ENCODE measurements around the gene RAI1.

The RAI1 gene

GRCh38 chr17:17788967-17789366 is 107.7 kb downstream of the RAI1 start:
- no peak for DNase-seq

GRCh38 chr17:17789410-17789809 is 108.2 kb downstream of the RAI1 start:
- no peak for DNase-seq

GRCh38 chr17:17789828-17790636 is 108.8 kb downstream of the RAI1 start:
- DNase-seq, result no peak

GRCh38 chr17:17790637-17791464 is 109.6 kb downstream of the RAI1 start:
- DNase-seq, result no peak

GRCh38 chr17:17792037-17792550 is 110.8 kb downstream of the RAI1 start:
- no peak for DNase-seq

GRCh38 chr17:17792551-17793377 is 111.5 kb downstream of the RAI1 start:
- peak; percentile 42 for DNase-seq

- no peak for DNase-seq
These were observed 112.3 kb downstream of the RAI1 start for GRCh38 chr17:17793378-17794214.

GRCh38 chr17:17794382-17794781 is 113.1 kb downstream of the RAI1 start:
- no peak for DNase-seq

GRCh38 chr17:17795296-17795695 is 114.0 kb downstream of the RAI1 start:
- no peak for DNase-seq

GRCh38 chr17:17795946-17796786 is 114.9 kb downstream of the RAI1 start:
- DNase-seq, result no peak

GRCh38 chr17:17796787-17797061 is 115.5 kb downstream of the RAI1 start:
- DNase-seq, result no peak

- DNase-seq, result no peak
These were observed 116.0 kb downstream of the RAI1 start for GRCh38 chr17:17797119-17797809.

GRCh38 chr17:17798010-17798556 is 116.8 kb downstream of the RAI1 start:
- no peak for DNase-seq

- no peak for DNase-seq
These were observed 117.5 kb downstream of the RAI1 start for GRCh38 chr17:17798573-17799255.

GRCh38 chr17:17800504-17801021 is 119.3 kb downstream of the RAI1 start:
- DNase-seq, result no peak

- DNase-seq, result no peak
These were observed 120.7 kb downstream of the RAI1 start for GRCh38 chr17:17801800-17802481.

GRCh38 chr17:17804007-17804406 is 122.7 kb downstream of the RAI1 start:
- DNase-seq, result no peak

- DNase-seq, result no peak
These were observed 124.3 kb downstream of the RAI1 start for GRCh38 chr17:17805575-17805974.

GRCh38 chr17:17806035-17806434 is 124.8 kb downstream of the RAI1 start:
- no peak for DNase-seq
